Measurements from ENCODE around the gene CDYL.
A peak's percentile ranks its signal among the peaks of the same experiment; 100 is the strongest.

The CDYL gene

GRCh38 chr6:4776131-4776492, at the start of gene CDYL:
Gene CDYL (plus strand): TSS chr6:4776404. CDS start chr6:4776784, 380 bp downstream.
- peak within 1 kb of the TSS; percentile 22; the same call in 1 of the 2 replicates for H3K27ac ChIP-seq (ENCODE audit: low read depth, low read length)

GRCh38 chr6:4726645-4727044, 49.6 kb upstream of the CDYL start:
- no peak overlapping the region for H3K4me3 ChIP-seq (ENCODE audit: low read length)
- H3K27ac ChIP-seq (ENCODE audit: low read depth, low read length): no peak overlapping the region
- 0 out of 2 replicates have a peak, but pooled peaks cover 3% of the 10 kb centered on the region for H3K27me3 ChIP-seq (ENCODE audit: control insufficient read depth, low read length)
- no peaks in the 10 kb centered on the region for H3F3A ChIP-seq (ENCODE audit: control insufficient read depth, insufficient read depth)
- H3K9me2 ChIP-seq (replicated peaks; ENCODE audit: control insufficient read depth, low read length): no peaks in the 10 kb centered on the region
- H3K4me1 ChIP-seq (ENCODE audit: control insufficient read depth, low read length): no peaks in the 10 kb centered on the region
- no peaks in the 10 kb centered on the region for H3K79me2 ChIP-seq (ENCODE audit: control insufficient read depth, low read length)
- no peaks in the 10 kb centered on the region for H3K36me3 ChIP-seq (ENCODE audit: control insufficient read depth, low read length)
- no peak for TF ChIP-seq CTCF (IDR thresholded peaks at IDR 0.05; ENCODE audit: low read depth, low read length, poor library complexity, severe bottlenecking)
- TF ChIP-seq EZH2phosphoT487 (IDR thresholded peaks at IDR 0.05; ENCODE audit: borderline replicate concordance, low read length): no peak
- H3K4me2 ChIP-seq (ENCODE audit: low read length): no peak overlapping the region
- H4K20me1 ChIP-seq (ENCODE audit: control insufficient read depth, insufficient read depth, low read depth, low read length): no peaks in the 10 kb centered on the region
- no peaks in the 10 kb centered on the region for H3K9me3 ChIP-seq (ENCODE audit: control insufficient read depth, insufficient read depth, low read length)

More at GRCh38 chr6:4776131-4776492, at the start of gene CDYL:
- Histone ChIP-seq H3K4me2 (ENCODE audit: low read length) (peak within 1 kb of the TSS; percentile 82), H3F3A (ENCODE audit: control insufficient read depth, insufficient read depth) (peaks cover 13% of the 10 kb centered on the region), H3K4me1 (ENCODE audit: control insufficient read depth, low read length) (peaks cover 26% of the 10 kb centered on the region), H3K9me2 (replicated peaks; ENCODE audit: control insufficient read depth, low read length) (no peaks in the 10 kb centered on the region), H3K4me3 (ENCODE audit: low read length) (peak within 1 kb of the TSS; percentile 91), H3K27me3 (ENCODE audit: control insufficient read depth, low read length) (peaks cover 35% of the 10 kb centered on the region), H3K79me2 (ENCODE audit: control insufficient read depth, low read length) (peaks cover 41% of the 10 kb centered on the region), H3K36me3 (ENCODE audit: control insufficient read depth, low read length) (no peaks in the 10 kb centered on the region), H3K9me3 (ENCODE audit: control insufficient read depth, insufficient read depth, low read length) (peaks cover 8% of the 10 kb centered on the region; the same call in 1 of the 2 replicates), H4K20me1 (ENCODE audit: control insufficient read depth, insufficient read depth, low read depth, low read length) (peaks cover 17% of the 10 kb centered on the region)
- no peak for TF ChIP-seq CTCF (IDR thresholded peaks at IDR 0.05; ENCODE audit: low read depth, low read length, poor library complexity, severe bottlenecking)
- TF ChIP-seq EZH2phosphoT487 (IDR thresholded peaks at IDR 0.05; ENCODE audit: borderline replicate concordance, low read length): no peak

GRCh38 chr6:4727217-4727616, 49.0 kb upstream of the CDYL start:
- Histone ChIP-seq H3K4me2 (ENCODE audit: low read length) (no peak overlapping the region), H3K9me2 (replicated peaks; ENCODE audit: control insufficient read depth, low read length) (no peaks in the 10 kb centered on the region), H3K79me2 (ENCODE audit: control insufficient read depth, low read length) (no peaks in the 10 kb centered on the region), H3K4me1 (ENCODE audit: control insufficient read depth, low read length) (no peaks in the 10 kb centered on the region), H3K36me3 (ENCODE audit: control insufficient read depth, low read length) (no peaks in the 10 kb centered on the region), H3K9me3 (ENCODE audit: control insufficient read depth, insufficient read depth, low read length) (no peaks in the 10 kb centered on the region), H3K4me3 (ENCODE audit: low read length) (no peak overlapping the region), H3F3A (ENCODE audit: control insufficient read depth, insufficient read depth) (no peaks in the 10 kb centered on the region), H3K27ac (ENCODE audit: low read depth, low read length) (no peak overlapping the region), H3K27me3 (ENCODE audit: control insufficient read depth, low read length) (0 out of 2 replicates have a peak, but pooled peaks cover 3% of the 10 kb centered on the region), H4K20me1 (ENCODE audit: control insufficient read depth, insufficient read depth, low read depth, low read length) (no peaks in the 10 kb centered on the region)
- TF ChIP-seq CTCF (IDR thresholded peaks at IDR 0.05; ENCODE audit: low read depth, low read length, poor library complexity, severe bottlenecking) (no peak), EZH2phosphoT487 (IDR thresholded peaks at IDR 0.05; ENCODE audit: borderline replicate concordance, low read length) (no peak)

Data from DOHH2 (cell line).